ENCODE results near the gene SLC4A1.

The SLC4A1 gene

GRCh38 chr17:44217738-44218343 is 50.1 kb downstream of the SLC4A1 start:
- DNase-seq (ENCODE audit: low spot score in 2 of 2) (peak in 1 of 2 donors; percentile 40), ATAC-seq (ENCODE audit: low read depth) (no peak)
- H3K36me3 Mint-ChIP-seq: peaks cover 20% of the 10 kb centered on the region

GRCh38 chr17:44216694-44217093 is 51.2 kb downstream of the SLC4A1 start:
- no peaks in the 10 kb centered on the region for H3K27me3 Mint-ChIP-seq
- H3K4me3 Mint-ChIP-seq: peak overlapping the region; percentile 77
- H3K9me3 Mint-ChIP-seq: no peaks in the 10 kb centered on the region
- no peak for ATAC-seq (ENCODE audit: low read depth)
- H3K36me3 Mint-ChIP-seq: peaks cover 20% of the 10 kb centered on the region
- peak overlapping the region; percentile 87 for H3K27ac Mint-ChIP-seq
- DNase-seq (ENCODE audit: low spot score in 2 of 2): no peak
- peaks cover 43% of the 10 kb centered on the region for H3K4me1 Mint-ChIP-seq

More at GRCh38 chr17:44217738-44218343, 50.1 kb downstream of the SLC4A1 start:
- H3K9me3 Mint-ChIP-seq: no peaks in the 10 kb centered on the region
- peak overlapping the region; percentile 87 for H3K27ac Mint-ChIP-seq
- peaks cover 46% of the 10 kb centered on the region for H3K4me1 Mint-ChIP-seq
- peak overlapping the region; percentile 77 for H3K4me3 Mint-ChIP-seq
- H3K27me3 Mint-ChIP-seq: no peaks in the 10 kb centered on the region

- no peaks in the 10 kb centered on the region for H3K9me3 Mint-ChIP-seq
- peaks cover 20% of the 10 kb centered on the region for H3K36me3 Mint-ChIP-seq
- H3K27me3 Mint-ChIP-seq: no peaks in the 10 kb centered on the region
- peak overlapping the region; percentile 87 for H3K27ac Mint-ChIP-seq
- peak overlapping the region; percentile 77 for H3K4me3 Mint-ChIP-seq
- peak; percentile 60 to 72 for DNase-seq (ENCODE audit: low spot score in 2 of 2)
- H3K4me1 Mint-ChIP-seq: peaks cover 43% of the 10 kb centered on the region
- ATAC-seq (ENCODE audit: low read depth): peak; percentile 50
These were observed 51.8 kb downstream of the SLC4A1 start for GRCh38 chr17:44216173-44216572.

- ATAC-seq (ENCODE audit: low read depth) (no peak), DNase-seq (ENCODE audit: low spot score in 2 of 2) (no peak)
- Mint-ChIP-seq H3K4me1 (peaks cover 47% of the 10 kb centered on the region), H3K27ac (peak overlapping the region; percentile 87), H3K27me3 (no peaks in the 10 kb centered on the region), H3K36me3 (peaks cover 22% of the 10 kb centered on the region), H3K9me3 (no peaks in the 10 kb centered on the region), H3K4me3 (peak overlapping the region; percentile 77)
These were observed 53.0 kb downstream of the SLC4A1 start for GRCh38 chr17:44214896-44215295.

- Mint-ChIP-seq H3K4me3 (no peak overlapping the region), H3K27ac (peak overlapping the region; percentile 87), H3K27me3 (no peaks in the 10 kb centered on the region), H3K4me1 (peaks cover 47% of the 10 kb centered on the region), H3K36me3 (peaks cover 24% of the 10 kb centered on the region), H3K9me3 (no peaks in the 10 kb centered on the region)
- ATAC-seq (ENCODE audit: low read depth) (no peak), DNase-seq (ENCODE audit: low spot score in 2 of 2) (no peak)
These were observed 53.8 kb downstream of the SLC4A1 start for GRCh38 chr17:44214230-44214494.

- peaks cover 47% of the 10 kb centered on the region for H3K4me1 Mint-ChIP-seq
- H3K27ac Mint-ChIP-seq: peak overlapping the region; percentile 87
- ATAC-seq (ENCODE audit: low read depth): no peak
- H3K4me3 Mint-ChIP-seq: no peak overlapping the region
- peaks cover 26% of the 10 kb centered on the region for H3K36me3 Mint-ChIP-seq
- H3K9me3 Mint-ChIP-seq: no peaks in the 10 kb centered on the region
- DNase-seq (ENCODE audit: low spot score in 2 of 2): no peak
- no peaks in the 10 kb centered on the region for H3K27me3 Mint-ChIP-seq
These were observed 54.3 kb downstream of the SLC4A1 start for GRCh38 chr17:44213403-44214229.

- H3K27ac Mint-ChIP-seq: peak overlapping the region; percentile 87
- peaks cover 52% of the 10 kb centered on the region for H3K4me1 Mint-ChIP-seq
- no peak for ATAC-seq (ENCODE audit: low read depth)
- H3K9me3 Mint-ChIP-seq: no peaks in the 10 kb centered on the region
- H3K4me3 Mint-ChIP-seq: no peak overlapping the region
- no peak for DNase-seq (ENCODE audit: low spot score in 2 of 2)
- H3K27me3 Mint-ChIP-seq: no peaks in the 10 kb centered on the region
- H3K36me3 Mint-ChIP-seq: peaks cover 32% of the 10 kb centered on the region
These were observed 55.2 kb downstream of the SLC4A1 start for GRCh38 chr17:44212507-44213402.

- H3K9me3 Mint-ChIP-seq: no peaks in the 10 kb centered on the region
- DNase-seq (ENCODE audit: low spot score in 2 of 2) (no peak), ATAC-seq (ENCODE audit: low read depth) (no peak)
- peaks cover 35% of the 10 kb centered on the region for H3K36me3 Mint-ChIP-seq
- H3K4me1 Mint-ChIP-seq: peaks cover 44% of the 10 kb centered on the region
- H3K27ac Mint-ChIP-seq: no peak overlapping the region
- H3K27me3 Mint-ChIP-seq: no peaks in the 10 kb centered on the region
- H3K4me3 Mint-ChIP-seq: no peak overlapping the region
These were observed 56.4 kb downstream of the SLC4A1 start for GRCh38 chr17:44211281-44212265.

- DNase-seq (ENCODE audit: low spot score in 2 of 2) (peak; percentile 95 to 97), ATAC-seq (ENCODE audit: low read depth) (peak; percentile 97)
- H3K9me3 Mint-ChIP-seq: no peaks in the 10 kb centered on the region
- no peaks in the 10 kb centered on the region for H3K27me3 Mint-ChIP-seq
- peak overlapping the region; percentile 83 for H3K27ac Mint-ChIP-seq
- H3K4me1 Mint-ChIP-seq: peaks cover 39% of the 10 kb centered on the region
- H3K4me3 Mint-ChIP-seq: peak overlapping the region; percentile 58
- H3K36me3 Mint-ChIP-seq: peaks cover 31% of the 10 kb centered on the region
These were observed 57.4 kb downstream of the SLC4A1 start for GRCh38 chr17:44210342-44211192.

GRCh38 chr17:44209786-44210341 is 58.1 kb downstream of the SLC4A1 start:
- Mint-ChIP-seq H3K9me3 (no peaks in the 10 kb centered on the region), H3K27me3 (no peaks in the 10 kb centered on the region), H3K27ac (peak overlapping the region; percentile 83), H3K4me3 (peak overlapping the region; percentile 58), H3K4me1 (peaks cover 32% of the 10 kb centered on the region), H3K36me3 (peaks cover 27% of the 10 kb centered on the region)
- DNase-seq (ENCODE audit: low spot score in 2 of 2) (no peak), ATAC-seq (ENCODE audit: low read depth) (peak; percentile 28)

- peaks cover 33% of the 10 kb centered on the region for H3K4me1 Mint-ChIP-seq
These were observed 60.2 kb downstream of the SLC4A1 start for GRCh38 chr17:44207743-44208142.

GRCh38 chr17:44207319-44207718 is 60.6 kb downstream of the SLC4A1 start:
- H3K27me3 Mint-ChIP-seq: no peaks in the 10 kb centered on the region
- DNase-seq (ENCODE audit: low spot score in 2 of 2) (no peak), ATAC-seq (ENCODE audit: low read depth) (no peak)
- H3K9me3 Mint-ChIP-seq: no peaks in the 10 kb centered on the region
- H3K4me1 Mint-ChIP-seq: peaks cover 34% of the 10 kb centered on the region
- H3K4me3 Mint-ChIP-seq: no peak overlapping the region
- H3K27ac Mint-ChIP-seq: no peak overlapping the region
- H3K36me3 Mint-ChIP-seq: peaks cover 18% of the 10 kb centered on the region

More at GRCh38 chr17:44207743-44208142, 60.2 kb downstream of the SLC4A1 start:
- no peaks in the 10 kb centered on the region for H3K27me3 Mint-ChIP-seq
- no peaks in the 10 kb centered on the region for H3K9me3 Mint-ChIP-seq
- peaks cover 18% of the 10 kb centered on the region for H3K36me3 Mint-ChIP-seq
- ATAC-seq (ENCODE audit: low read depth) (no peak), DNase-seq (ENCODE audit: low spot score in 2 of 2) (no peak)
- H3K27ac Mint-ChIP-seq: no peak overlapping the region
- H3K4me3 Mint-ChIP-seq: no peak overlapping the region
